Tibial nerve (tissue), 4 donors: ENCODE data around the gene WDR5B.

Experiments used
- EP300 ChIP-seq, 2 donors: sonication (generic); formaldehyde crosslinking; IDR thresholded peaks; one replicate each; pipeline ENCODE4 v1.6.1; 2017; ENCODE audit warnings: antibody characterized with exemption in 2 of 2, mild to moderate bottlenecking in 1 of 2
- POLR2A ChIP-seq, 2 donors: fragments of 450-650 bp; IDR thresholded peaks; one replicate each; pipeline ENCODE4 v1.6.1; 2017; ENCODE audit warnings: antibody characterized with exemption in 2 of 2, mild to moderate bottlenecking in 2 of 2, moderate library complexity in 2 of 2
- TF ChIP-seq, protein P1 (sequence below), 5 experiments: fragments of 200-600 bp in 3 of 5; fragments of 450-650 bp in 2 of 5; sonication (generic) in 3 of 5; IDR thresholded peaks; one replicate each; pipeline ENCODE4 v1.5.1; 2016 to 2019; ENCODE audit warnings: antibody characterized with exemption in 5 of 5, mild to moderate bottlenecking in 3 of 5, moderate library complexity in 2 of 5

DNA sequence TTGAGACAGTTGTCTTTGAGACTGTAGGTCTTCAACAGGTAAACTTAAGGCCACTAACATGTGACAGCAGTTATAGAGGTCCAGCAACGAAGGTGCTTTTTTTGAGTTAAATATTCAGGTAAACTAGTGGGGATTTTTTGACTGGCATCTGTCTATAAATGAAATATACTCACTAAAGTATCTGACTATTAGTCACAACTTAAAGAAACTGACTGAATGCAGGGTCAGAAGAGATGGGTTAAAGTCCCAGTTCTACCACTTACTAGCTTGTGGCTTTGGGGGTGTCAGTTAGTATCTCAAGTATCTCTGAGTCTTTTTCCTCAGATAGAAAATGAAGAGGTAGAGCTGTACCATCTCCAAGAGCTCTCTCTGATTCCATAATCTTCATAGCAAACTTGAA is 50.8 kb downstream of the WDR5B start:
- TF ChIP-seq, protein P1, sequence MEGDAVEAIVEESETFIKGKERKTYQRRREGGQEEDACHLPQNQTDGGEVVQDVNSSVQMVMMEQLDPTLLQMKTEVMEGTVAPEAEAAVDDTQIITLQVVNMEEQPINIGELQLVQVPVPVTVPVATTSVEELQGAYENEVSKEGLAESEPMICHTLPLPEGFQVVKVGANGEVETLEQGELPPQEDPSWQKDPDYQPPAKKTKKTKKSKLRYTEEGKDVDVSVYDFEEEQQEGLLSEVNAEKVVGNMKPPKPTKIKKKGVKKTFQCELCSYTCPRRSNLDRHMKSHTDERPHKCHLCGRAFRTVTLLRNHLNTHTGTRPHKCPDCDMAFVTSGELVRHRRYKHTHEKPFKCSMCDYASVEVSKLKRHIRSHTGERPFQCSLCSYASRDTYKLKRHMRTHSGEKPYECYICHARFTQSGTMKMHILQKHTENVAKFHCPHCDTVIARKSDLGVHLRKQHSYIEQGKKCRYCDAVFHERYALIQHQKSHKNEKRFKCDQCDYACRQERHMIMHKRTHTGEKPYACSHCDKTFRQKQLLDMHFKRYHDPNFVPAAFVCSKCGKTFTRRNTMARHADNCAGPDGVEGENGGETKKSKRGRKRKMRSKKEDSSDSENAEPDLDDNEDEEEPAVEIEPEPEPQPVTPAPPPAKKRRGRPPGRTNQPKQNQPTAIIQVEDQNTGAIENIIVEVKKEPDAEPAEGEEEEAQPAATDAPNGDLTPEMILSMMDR (IDR thresholded peaks at IDR 0.05): no peak
- TF ChIP-seq POLR2A (IDR thresholded peaks at IDR 0.05) (no peak), EP300 (IDR thresholded peaks at IDR 0.05) (no peak)
